ENCODE data around the gene CYP4F22. TPM values are rescaled to one million over a fixed set of nuclear protein-coding genes. Genes with fewer than 3 reads are reported as not detected.
"Not testable (repeated sequence)": the region's sequence is repeated elsewhere in the genome, so short reads cannot be mapped to it uniquely, and the experiment has no call there.

CYP4F22 gene
- total RNA-seq, 1 experiment from 2014 or later: 78.3 TPM

DNA sequence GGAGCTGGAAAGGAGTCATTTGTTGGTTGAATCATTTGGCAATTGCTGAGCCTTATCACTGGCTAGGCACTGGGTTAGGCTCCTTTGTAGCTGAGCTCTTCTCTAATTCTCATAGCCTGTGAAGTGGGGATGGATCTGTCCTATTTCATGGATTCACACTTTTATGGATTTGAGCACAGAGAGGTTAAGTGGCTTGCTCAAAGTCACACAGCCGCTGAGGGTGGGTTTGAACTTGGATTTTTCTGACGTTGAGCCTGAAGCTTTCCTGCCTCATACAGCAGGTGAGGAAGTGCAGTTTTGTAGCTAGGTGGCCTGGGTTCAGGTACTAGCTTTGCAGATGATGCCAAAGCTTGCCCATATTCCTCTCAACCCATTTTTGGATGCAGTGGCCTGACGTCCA, 19.4 kb downstream of the CYP4F22 start:
- Histone ChIP-seq H3K4me1 (ENCODE audit: insufficient read depth, low read length, poor library complexity, severe bottlenecking) (no peaks in the 10 kb centered on the region), H3K36me3 (ENCODE audit: insufficient read depth, low read length, poor library complexity, severe bottlenecking) (peaks cover 82% of the 10 kb centered on the region), H3K27ac (ENCODE audit: low read depth, low read length, poor library complexity, severe bottlenecking) (no peak overlapping the region), H3K27me3 (replicated peaks; ENCODE audit: insufficient read depth, low read depth, low read length, poor library complexity) (no peaks in the 10 kb centered on the region), H3K9me3 (ENCODE audit: low read depth, low read length, poor library complexity, severe bottlenecking) (no peaks in the 10 kb centered on the region), H3K4me3 (ENCODE audit: low read depth, low read length, poor library complexity, severe bottlenecking) (no peak overlapping the region)
- intact Hi-C loops (cut with micrococcal nuclease; ENCODE audit: unreplicated experiment): no loop called here
- TF ChIP-seq, protein P1, sequence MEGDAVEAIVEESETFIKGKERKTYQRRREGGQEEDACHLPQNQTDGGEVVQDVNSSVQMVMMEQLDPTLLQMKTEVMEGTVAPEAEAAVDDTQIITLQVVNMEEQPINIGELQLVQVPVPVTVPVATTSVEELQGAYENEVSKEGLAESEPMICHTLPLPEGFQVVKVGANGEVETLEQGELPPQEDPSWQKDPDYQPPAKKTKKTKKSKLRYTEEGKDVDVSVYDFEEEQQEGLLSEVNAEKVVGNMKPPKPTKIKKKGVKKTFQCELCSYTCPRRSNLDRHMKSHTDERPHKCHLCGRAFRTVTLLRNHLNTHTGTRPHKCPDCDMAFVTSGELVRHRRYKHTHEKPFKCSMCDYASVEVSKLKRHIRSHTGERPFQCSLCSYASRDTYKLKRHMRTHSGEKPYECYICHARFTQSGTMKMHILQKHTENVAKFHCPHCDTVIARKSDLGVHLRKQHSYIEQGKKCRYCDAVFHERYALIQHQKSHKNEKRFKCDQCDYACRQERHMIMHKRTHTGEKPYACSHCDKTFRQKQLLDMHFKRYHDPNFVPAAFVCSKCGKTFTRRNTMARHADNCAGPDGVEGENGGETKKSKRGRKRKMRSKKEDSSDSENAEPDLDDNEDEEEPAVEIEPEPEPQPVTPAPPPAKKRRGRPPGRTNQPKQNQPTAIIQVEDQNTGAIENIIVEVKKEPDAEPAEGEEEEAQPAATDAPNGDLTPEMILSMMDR (conservative IDR thresholded peaks at IDR 0.05; ENCODE audit: low read depth, low read length): no peak
- TF ChIP-seq EZH2 (IDR thresholded peaks at IDR 0.05; ENCODE audit: borderline replicate concordance, low read depth, low read length, poor library complexity, severe bottlenecking): no peak
- no TSS peak for BruUV-seq (replicated peaks)
- ChIA-PET CTCF (no interaction called here), POLR2A (ENCODE audit: low non-redundant PET) (no interaction called here)
- no peak for DNase-seq (ENCODE audit: low spot score)

DNA sequence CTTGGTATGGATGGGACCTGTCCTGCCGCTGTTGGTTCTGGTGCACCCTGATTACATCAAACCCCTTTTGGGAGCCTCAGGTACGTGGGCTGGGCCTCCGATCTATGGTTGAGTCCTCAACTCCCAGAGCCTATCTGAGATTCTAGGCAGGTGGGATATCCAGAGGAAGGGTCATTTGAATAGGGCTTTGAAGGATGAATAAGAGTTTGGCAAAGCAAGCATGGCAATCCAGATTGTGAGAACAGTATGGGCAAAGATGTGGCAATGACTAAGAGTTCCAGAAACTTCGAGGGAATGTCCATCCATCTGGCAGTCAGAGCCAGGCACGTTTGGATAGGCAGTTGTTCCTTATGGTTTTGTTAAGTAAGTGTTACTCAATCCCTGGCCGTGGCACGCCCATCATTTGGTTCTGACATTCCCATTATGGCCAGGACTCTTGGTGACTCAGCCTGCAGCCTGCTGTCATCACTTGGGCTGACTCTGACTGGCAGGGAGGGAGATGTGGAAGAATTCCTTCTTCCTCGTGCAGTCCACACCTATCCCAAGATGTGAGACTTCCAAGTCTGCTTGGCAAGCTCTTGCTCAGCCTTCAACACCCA, 21.5 kb downstream of the CYP4F22 start:
- no TSS peak for BruUV-seq (replicated peaks)
- Histone ChIP-seq H3K4me1 (ENCODE audit: insufficient read depth, low read length, poor library complexity, severe bottlenecking) (no peaks in the 10 kb centered on the region), H3K27ac (ENCODE audit: low read depth, low read length, poor library complexity, severe bottlenecking) (no peak overlapping the region), H3K4me3 (ENCODE audit: low read depth, low read length, poor library complexity, severe bottlenecking) (no peak overlapping the region), H3K27me3 (replicated peaks; ENCODE audit: insufficient read depth, low read depth, low read length, poor library complexity) (no peaks in the 10 kb centered on the region), H3K36me3 (ENCODE audit: insufficient read depth, low read length, poor library complexity, severe bottlenecking) (peaks cover 89% of the 10 kb centered on the region), H3K9me3 (ENCODE audit: low read depth, low read length, poor library complexity, severe bottlenecking) (no peaks in the 10 kb centered on the region)
- CTCF ChIA-PET: no interaction called here
- TF ChIP-seq EZH2 (IDR thresholded peaks at IDR 0.05; ENCODE audit: borderline replicate concordance, low read depth, low read length, poor library complexity, severe bottlenecking): no peak
- TF ChIP-seq, protein P1 (conservative IDR thresholded peaks at IDR 0.05; ENCODE audit: low read depth, low read length): no peak
- POLR2A ChIA-PET (ENCODE audit: low non-redundant PET): no interaction called here
- no peak for DNase-seq (ENCODE audit: low spot score)
- intact Hi-C loops (cut with micrococcal nuclease; ENCODE audit: unreplicated experiment): no loop called here

DNA sequence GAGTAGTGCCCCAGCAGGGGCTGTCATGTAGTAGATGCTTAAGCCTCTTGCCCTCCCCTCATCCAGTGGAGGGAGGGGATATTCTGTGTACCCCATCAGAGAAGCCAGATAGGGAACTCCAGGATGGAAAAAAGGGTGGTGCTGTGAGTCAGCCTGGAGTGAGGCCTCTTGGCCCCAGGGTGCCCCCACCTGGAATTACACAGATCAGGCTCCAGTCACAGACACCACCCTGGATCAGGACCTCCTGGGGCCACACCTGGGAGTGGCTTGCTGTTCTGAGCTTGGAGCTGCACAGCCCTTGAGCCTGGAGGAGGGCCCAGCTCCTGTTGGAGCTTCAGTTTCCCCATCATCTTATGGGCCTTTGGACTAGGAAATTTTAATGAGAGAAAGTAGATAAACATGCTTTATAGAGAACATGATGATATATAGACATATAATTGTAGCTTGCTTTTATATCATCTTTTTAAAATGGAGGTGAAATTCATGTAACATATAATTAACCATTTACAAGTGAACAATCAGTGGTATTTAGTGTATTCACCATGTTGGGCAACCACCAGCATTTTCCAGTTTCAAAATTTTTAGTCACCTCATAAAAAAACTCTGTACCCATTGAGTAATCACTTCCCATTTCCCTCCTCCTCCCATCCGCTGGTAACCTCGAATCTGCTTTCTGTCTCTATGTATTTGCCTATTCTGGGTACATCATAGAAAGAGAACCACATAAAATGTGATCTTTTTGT, 24.6 kb downstream of the CYP4F22 start:
- POLR2A ChIA-PET (ENCODE audit: low non-redundant PET): interaction anchor here (0.7 kb wide), 1 partner anchor 296 kb away, joined by 22 read pairs; no protein-coding TSS in a partner anchor
- CTCF ChIA-PET: interaction anchor here (0.7 kb wide), 1 partner anchor 1387 kb away, joined by 4 read pairs; no protein-coding TSS in a partner anchor
- no TSS peak for BruUV-seq (replicated peaks)
- DNase-seq (ENCODE audit: low spot score): no peak
- no peaks in the 10 kb centered on the region for H3K9me3 ChIP-seq (ENCODE audit: low read depth, low read length, poor library complexity, severe bottlenecking)
- intact Hi-C loops (cut with micrococcal nuclease; ENCODE audit: unreplicated experiment): no loop called here
- no peak overlapping the region for H3K27ac ChIP-seq (ENCODE audit: low read depth, low read length, poor library complexity, severe bottlenecking)
- H3K27me3 ChIP-seq (replicated peaks; ENCODE audit: insufficient read depth, low read depth, low read length, poor library complexity): no peaks in the 10 kb centered on the region
- TF ChIP-seq EZH2 (IDR thresholded peaks at IDR 0.05; ENCODE audit: borderline replicate concordance, low read depth, low read length, poor library complexity, severe bottlenecking): no peak
- TF ChIP-seq, protein P1 (conservative IDR thresholded peaks at IDR 0.05; ENCODE audit: low read depth, low read length): no peak
- H3K4me3 ChIP-seq (ENCODE audit: low read depth, low read length, poor library complexity, severe bottlenecking): no peak overlapping the region
- H3K36me3 ChIP-seq (ENCODE audit: insufficient read depth, low read length, poor library complexity, severe bottlenecking): peaks cover 89% of the 10 kb centered on the region
- no peaks in the 10 kb centered on the region for H3K4me1 ChIP-seq (ENCODE audit: insufficient read depth, low read length, poor library complexity, severe bottlenecking)

DNA sequence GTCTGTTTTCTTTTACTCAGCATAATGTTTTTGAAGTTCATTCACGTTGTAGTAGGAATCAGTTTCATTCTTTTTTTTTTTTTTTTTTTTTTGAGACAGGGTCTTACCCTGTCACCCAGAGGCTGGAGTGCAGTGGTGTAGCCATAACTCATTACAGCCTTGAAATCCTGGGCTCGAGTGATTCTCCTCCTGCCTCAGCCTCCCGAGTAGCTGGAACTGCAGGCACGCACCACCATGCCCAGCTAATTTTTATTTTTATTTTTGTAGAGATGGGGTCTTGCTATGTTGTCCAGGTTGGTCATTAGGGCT, 25.2 kb downstream of the CYP4F22 start:
- H3K4me1 ChIP-seq (ENCODE audit: insufficient read depth, low read length, poor library complexity, severe bottlenecking); intact Hi-C loops (cut with micrococcal nuclease; ENCODE audit: unreplicated experiment); H3K27me3 ChIP-seq (replicated peaks; ENCODE audit: insufficient read depth, low read depth, low read length, poor library complexity); H3K27ac ChIP-seq (ENCODE audit: low read depth, low read length, poor library complexity, severe bottlenecking); POLR2A ChIA-PET (ENCODE audit: low non-redundant PET); BruUV-seq (replicated peaks); DNase-seq (ENCODE audit: low spot score); H3K9me3 ChIP-seq (ENCODE audit: low read depth, low read length, poor library complexity, severe bottlenecking); H3K4me3 ChIP-seq (ENCODE audit: low read depth, low read length, poor library complexity, severe bottlenecking): not testable (repeated sequence)
- CTCF ChIA-PET: interaction anchor here (0.7 kb wide), 1 partner anchor 1388 kb away, joined by 4 read pairs; no protein-coding TSS in a partner anchor
- peaks cover 89% of the 10 kb centered on the region for H3K36me3 ChIP-seq (ENCODE audit: insufficient read depth, low read length, poor library complexity, severe bottlenecking)
